Astrocyte of the hippocampus (primary cell): Measurements from ENCODE around the gene COMP.

Experiments used
- DNase-seq: peaks from one replicate; pipeline ENCODE4 v3.0.0; 2011; ENCODE audit warnings: low read depth, low spot score

Gene COMP

DNA sequence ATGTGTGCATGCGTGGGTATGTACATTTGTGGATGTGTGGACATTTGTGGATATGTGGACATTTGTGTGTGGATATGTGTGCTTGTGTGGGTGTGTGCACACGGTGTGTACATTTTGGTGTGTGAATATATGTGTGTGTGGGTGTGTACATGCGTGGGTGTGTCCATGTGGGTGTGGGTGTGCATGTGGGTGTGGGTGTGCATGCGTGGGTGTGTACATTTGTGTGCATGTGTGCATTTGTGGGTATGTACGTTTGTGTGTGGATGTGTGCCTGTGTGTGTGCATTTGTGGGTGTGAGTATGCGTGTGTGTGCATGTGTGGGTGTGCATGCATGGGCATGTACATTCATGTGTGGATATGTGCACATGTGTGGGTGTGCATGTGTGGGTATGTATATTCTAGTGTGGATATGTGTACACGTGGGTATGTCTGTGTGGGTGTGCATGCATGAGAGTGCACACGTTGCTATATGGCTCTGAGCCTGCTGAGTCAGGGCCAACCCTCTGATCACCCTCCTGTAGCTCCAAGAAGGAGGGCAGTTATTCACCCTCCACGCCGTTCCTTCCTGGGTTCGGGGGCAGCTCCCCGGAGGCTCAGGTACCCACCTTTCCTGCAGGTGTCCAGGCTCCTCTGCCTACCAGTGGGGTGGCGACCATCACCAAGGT lies 20.3 kb downstream of the COMP start:
- no peak for DNase-seq

DNA sequence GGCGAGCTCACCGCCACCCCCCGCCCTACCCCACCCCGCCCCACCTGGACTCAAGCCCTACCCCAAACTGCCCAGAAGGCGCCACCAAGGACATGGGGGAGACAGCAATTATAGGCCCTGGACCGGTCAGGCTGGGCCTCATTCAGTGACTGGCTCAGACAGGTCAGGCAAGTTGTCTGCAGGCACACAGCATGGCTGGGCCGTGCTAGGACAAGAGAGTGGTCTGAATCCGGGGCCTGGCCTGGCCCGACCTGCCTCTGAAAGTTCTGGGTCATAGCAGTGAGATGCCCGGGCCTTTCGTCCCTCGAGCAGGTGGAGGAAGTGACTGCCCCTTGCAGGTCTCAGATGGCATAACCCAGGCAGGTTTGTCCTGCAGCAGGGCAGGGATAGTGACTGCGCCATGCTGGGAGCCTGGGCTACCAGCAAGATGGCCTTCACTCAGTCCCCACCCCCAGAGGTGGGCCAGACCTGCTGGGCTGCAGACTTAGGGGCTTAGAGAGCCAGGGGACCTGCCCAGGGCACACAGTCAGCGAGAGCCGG lies 21.0 kb downstream of the COMP start:
- DNase-seq: no peak

DNA sequence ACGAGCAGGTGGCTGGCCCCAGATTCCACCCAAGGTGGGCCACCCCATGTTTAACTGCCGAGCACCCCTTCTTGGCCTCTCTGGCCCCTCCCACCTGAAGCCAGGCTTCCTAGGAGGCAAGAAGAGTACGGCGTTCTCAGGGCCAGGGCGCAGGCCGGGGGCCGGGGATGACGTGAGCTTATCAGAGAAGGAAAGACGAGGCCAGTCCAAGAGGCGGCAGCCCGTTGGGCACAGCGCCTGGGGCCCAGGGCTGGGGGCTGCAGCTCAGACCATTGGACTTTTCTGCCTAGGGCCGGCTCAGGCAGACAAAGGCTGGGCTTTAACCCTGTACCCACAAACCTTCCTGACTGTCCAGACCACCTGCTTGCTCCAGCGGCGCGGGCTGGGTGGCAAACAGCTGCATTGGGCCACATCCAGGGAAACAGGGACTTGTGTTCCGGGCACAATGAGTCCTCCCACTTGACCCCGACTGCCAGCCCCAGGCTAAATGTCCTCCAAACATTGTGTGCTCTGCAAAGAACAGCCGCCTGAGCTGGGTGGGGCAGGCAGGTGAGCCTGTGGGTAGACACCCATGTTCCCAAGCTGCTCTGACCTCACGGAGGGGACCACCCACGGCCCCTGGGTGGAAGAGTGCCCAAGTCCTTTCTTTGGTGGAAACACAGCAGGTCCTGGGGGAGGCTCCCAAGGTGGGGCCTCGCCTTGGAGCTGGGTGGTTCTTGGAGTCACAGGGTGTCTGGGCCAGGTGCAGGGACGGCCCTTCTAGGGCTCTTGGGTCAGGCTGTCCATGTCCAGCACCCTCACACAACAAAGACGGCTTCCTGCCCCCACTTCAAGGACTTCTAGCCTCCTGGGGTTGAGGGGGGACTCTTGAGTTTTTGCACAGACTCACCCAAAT lies 21.9 kb downstream of the COMP start:
- DNase-seq: no peak

- no peak for DNase-seq
Measured at GRCh38 chr19:18768046-18768771, 22.9 kb downstream of the COMP start.

GRCh38 chr19:18765224-18765623 lies 25.9 kb downstream of the COMP start:
- no peak for DNase-seq

DNA sequence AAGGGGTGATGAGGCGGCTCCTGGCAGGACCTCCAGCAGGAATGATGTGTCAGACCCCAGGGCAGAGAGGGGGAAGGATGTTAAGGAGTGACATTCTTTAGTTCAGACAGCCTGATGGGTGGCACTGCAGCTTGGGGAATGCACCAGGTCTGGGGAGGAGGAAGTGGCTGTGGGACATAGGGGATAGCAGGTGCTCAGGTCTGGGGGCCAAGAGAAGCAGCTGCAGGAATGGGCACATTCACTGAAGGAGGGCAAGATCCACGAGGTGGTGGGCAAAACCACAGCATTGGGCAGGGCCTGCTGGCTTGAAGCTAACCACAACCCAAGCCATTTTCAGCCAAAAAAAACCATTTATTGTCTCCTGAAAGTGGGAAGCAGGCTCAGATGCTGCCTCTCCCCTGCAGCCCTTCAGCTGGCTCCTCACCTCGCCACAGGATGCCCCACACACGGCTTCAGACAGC lies 26.5 kb downstream of the COMP start:
- no peak for DNase-seq

GRCh38 chr19:18763674-18764590 lies 27.2 kb downstream of the COMP start:
- peak; percentile 39 for DNase-seq

DNA sequence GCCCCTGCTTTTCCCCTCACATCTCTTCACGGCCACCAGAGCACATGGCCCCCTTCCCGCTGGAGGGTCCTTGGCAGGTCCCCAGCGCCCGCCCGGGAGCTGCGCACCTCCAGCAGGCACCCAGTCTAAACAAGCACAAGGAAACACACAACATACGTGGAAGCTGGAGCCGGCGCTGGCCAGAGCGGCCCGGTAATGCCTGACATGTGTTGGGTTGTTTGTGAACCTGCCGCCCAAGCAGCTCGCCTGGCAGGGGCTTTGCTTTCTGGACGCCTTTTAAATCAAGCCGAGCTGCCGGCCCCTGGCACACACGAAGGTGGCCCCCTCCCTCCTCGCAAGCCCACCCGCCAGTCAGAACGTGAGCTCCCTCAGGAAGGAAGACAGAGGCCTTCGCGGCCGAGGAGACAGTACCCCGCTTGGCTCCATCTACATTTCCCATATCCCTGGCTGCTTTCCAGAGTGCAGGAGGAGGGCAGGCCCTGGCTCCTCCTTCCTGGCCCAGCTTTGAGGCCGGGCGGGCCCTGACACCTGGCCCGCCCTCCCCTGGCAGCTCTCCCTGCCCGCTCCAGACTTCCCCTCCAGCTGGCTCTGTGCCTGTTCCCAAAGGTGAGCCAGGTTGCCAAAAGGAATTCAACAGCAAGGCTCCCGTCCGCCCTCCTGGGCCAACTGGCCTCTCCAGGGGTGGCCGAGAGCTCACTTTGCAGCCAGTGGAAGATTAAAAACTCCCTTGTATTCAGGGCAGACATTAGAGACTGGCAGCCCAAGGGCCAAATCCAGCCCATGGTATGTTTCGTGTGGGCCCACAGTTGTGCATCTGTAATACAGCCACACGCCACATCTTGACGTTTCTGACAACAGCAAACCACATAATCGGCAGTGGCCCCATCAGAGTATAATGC lies 28.7 kb downstream of the COMP start:
- DNase-seq: peak; percentile 91

- DNase-seq: no peak
Measured at GRCh38 chr19:18761531-18762110, 29.5 kb downstream of the COMP start.

GRCh38 chr19:18760440-18761383 lies 30.4 kb downstream of the COMP start:
- DNase-seq: no peak

- no peak for DNase-seq
Measured at GRCh38 chr19:18759995-18760426, 31.1 kb downstream of the COMP start.

DNA sequence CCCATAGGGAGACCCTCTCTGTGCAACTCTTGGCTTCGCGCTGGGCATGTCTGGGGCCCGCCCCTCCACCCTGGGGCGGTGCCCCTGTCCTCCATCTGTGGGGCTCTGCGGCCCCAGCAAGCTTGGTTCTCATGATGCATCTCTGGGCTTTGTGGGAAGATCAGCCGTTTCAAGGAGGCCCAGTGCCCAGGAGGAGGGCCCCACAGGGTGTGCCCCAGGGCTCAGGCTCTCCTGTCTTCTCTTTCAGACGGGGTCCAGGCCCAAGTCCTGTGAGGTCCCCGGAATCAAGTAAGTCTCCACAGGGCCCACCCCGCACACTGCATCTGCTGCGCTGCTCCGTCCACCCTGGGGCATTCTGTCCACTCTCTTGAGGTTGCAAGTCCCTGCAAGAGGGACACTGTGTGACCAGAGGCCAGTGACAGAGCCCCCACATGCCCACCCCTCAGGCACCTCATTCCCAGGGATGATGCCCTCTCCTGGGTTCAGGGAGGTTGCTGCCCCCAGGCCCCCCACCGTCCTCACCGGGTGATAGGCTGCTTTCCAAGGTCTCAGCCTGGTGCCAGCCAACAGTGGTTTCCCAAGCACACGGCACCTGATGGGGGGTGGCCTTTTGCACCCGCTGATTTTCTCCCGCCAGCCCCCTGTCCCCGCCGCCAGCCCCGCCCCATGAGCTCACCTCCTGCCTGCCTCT lies 31.7 kb downstream of the COMP start:
- DNase-seq: no peak

GRCh38 chr19:18756896-18757295 lies 34.2 kb downstream of the COMP start:
- DNase-seq: no peak

- no peak for DNase-seq
Measured at GRCh38 chr19:18754501-18754900, 36.6 kb downstream of the COMP start.

DNA sequence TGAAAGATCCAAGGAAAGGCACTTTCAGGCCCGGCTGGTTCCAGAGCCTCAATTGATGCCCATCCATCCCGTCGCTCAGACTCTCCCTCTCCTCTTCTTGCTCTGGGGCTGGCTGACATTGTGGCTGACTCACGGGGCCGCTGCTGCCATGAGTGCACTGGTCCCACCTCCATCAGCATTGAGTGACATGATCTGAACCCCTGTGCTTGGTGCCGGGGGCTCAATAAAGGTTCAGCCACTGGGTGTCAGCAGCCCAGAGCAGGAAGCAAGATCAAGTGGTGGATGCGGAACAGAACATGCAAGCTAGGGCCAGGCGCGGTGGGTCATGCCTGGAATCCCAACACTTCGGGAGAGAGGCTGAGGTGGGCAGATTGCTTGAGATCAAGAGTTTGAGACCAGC lies 39.5 kb downstream of the COMP start:
- no peak for DNase-seq

DNA sequence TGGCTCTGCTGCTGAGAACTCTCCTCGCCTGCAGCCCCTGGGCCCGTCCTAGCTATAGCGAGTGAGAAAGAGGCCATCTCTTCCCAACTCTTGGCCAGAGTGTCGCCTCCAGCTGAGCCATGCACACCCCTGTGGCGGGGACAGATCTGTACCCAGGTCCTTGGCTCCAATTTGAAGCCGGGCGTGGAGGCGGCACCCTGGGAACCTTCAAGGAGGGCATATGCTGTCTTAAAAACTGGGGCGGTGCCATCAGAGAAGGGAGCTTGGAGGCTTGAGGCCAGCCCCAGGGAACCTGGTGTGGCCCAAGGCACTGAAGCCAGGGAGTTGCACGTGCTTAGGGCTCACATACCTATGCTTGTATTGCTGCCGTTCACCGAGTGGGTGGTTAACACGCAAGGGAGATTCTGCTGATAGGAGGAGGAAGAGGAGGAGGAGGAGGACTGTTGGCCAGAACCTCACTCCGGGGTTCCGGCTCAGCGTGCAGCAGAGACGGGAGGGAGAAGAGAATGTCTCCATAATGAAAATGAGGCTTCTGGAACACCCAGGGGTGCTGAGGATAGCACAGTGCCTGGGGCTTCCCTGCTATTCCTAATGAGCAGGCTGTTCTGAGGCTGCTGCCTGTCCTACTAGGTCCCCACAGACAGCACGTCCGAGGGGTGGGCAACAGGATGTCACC lies 40.7 kb downstream of the COMP start:
- DNase-seq: no peak
